Muscle layer of colon (tissue), 2 donors: ENCODE measurements around the gene KATNAL1.

Experiments used
- H3K27ac ChIP-seq: one replicate; pipeline ENCODE4 v1.7.0; 2013; ENCODE audit warnings: low read depth, mild to moderate bottlenecking, low read length, moderate library complexity
- H3K27me3 ChIP-seq, 2 donors: one replicate each; pipeline ENCODE4 v1.7.0; 2013; ENCODE audit warnings: low read length in 2 of 2, mild to moderate bottlenecking in 2 of 2; ENCODE audit not compliant: insufficient read depth in 2 of 2, control insufficient read depth in 1 of 2
- H3K36me3 ChIP-seq: one replicate; pipeline ENCODE4 v1.7.0; 2013; ENCODE audit warnings: mild to moderate bottlenecking, low read length; ENCODE audit not compliant: insufficient read depth
- H3K4me1 ChIP-seq: one replicate; pipeline ENCODE4 v1.7.0; 2013; ENCODE audit warnings: mild to moderate bottlenecking, low read length; ENCODE audit not compliant: insufficient read depth
- H3K4me3 ChIP-seq, 2 donors: one replicate each; pipeline ENCODE4 v1.7.0; 2013; ENCODE audit warnings: low read length in 2 of 2, low read depth in 1 of 2, mild to moderate bottlenecking in 1 of 2, moderate library complexity in 1 of 2
- H3K9ac ChIP-seq: one replicate; pipeline ENCODE4 v1.7.0; 2013; ENCODE audit warnings: low read length
- H3K9me3 ChIP-seq: one replicate; pipeline ENCODE4 v1.7.0; 2013; ENCODE audit warnings: mild to moderate bottlenecking, low read length
- donor health status: abdominal sarcoma.
- donor health status: Adenocarcinoma of cecum.

The KATNAL1 gene

GRCh38 chr13:30341815-30342570 lies 34.6 kb upstream of the KATNAL1 start:
- Histone ChIP-seq H3K9ac (peak overlapping the region; percentile 53), H3K27ac (peak overlapping the region; percentile 90), H3K4me3 (no peak overlapping the region), H3K9me3 (no peaks in the 10 kb centered on the region), H3K4me1 (peaks cover 56% of the 10 kb centered on the region), H3K36me3 (no peaks in the 10 kb centered on the region), H3K27me3 (no peaks in the 10 kb centered on the region)

- H3K36me3 ChIP-seq = no peaks in the 10 kb centered on the region
- no peak overlapping the region for H3K9ac ChIP-seq
- peaks cover 50% of the 10 kb centered on the region for H3K4me1 ChIP-seq
- H3K9me3 ChIP-seq = no peaks in the 10 kb centered on the region
- no peak overlapping the region for H3K4me3 ChIP-seq
- no peaks in the 10 kb centered on the region for H3K27me3 ChIP-seq
- H3K27ac ChIP-seq = peak overlapping the region; percentile 67
Measured at GRCh38 chr13:30340331-30341250, 33.2 kb upstream of the KATNAL1 start.

- no peaks in the 10 kb centered on the region for H3K9me3 ChIP-seq
- no peaks in the 10 kb centered on the region for H3K36me3 ChIP-seq
- H3K4me3 ChIP-seq = no peak overlapping the region
- peaks cover 50% of the 10 kb centered on the region for H3K4me1 ChIP-seq
- no peaks in the 10 kb centered on the region for H3K27me3 ChIP-seq
- no peak overlapping the region for H3K9ac ChIP-seq
- peak overlapping the region; percentile 67 for H3K27ac ChIP-seq
Measured at GRCh38 chr13:30339738-30340330, 32.5 kb upstream of the KATNAL1 start.

- H3K4me1 ChIP-seq = peaks cover 50% of the 10 kb centered on the region
- H3K9me3 ChIP-seq = no peaks in the 10 kb centered on the region
- no peak overlapping the region for H3K27ac ChIP-seq
- H3K4me3 ChIP-seq = no peak overlapping the region
- H3K27me3 ChIP-seq = no peaks in the 10 kb centered on the region
- no peaks in the 10 kb centered on the region for H3K36me3 ChIP-seq
- H3K9ac ChIP-seq = no peak overlapping the region
Measured at GRCh38 chr13:30338952-30339351, 31.6 kb upstream of the KATNAL1 start.

- Histone ChIP-seq H3K9me3 (no peaks in the 10 kb centered on the region), H3K36me3 (no peaks in the 10 kb centered on the region), H3K9ac (no peak overlapping the region), H3K4me1 (peaks cover 50% of the 10 kb centered on the region), H3K27ac (no peak overlapping the region), H3K4me3 (no peak overlapping the region), H3K27me3 (no peaks in the 10 kb centered on the region)
Measured at GRCh38 chr13:30338331-30338851, 31.0 kb upstream of the KATNAL1 start.

- Histone ChIP-seq H3K27me3 (no peaks in the 10 kb centered on the region), H3K36me3 (no peaks in the 10 kb centered on the region), H3K9ac (no peak overlapping the region), H3K9me3 (no peaks in the 10 kb centered on the region), H3K4me1 (peaks cover 51% of the 10 kb centered on the region), H3K27ac (no peak overlapping the region), H3K4me3 (no peak overlapping the region)
Measured at GRCh38 chr13:30337061-30337610, 29.8 kb upstream of the KATNAL1 start.

GRCh38 chr13:30334663-30335386 lies 27.5 kb upstream of the KATNAL1 start:
- Histone ChIP-seq H3K27ac (no peak overlapping the region), H3K27me3 (no peaks in the 10 kb centered on the region), H3K9ac (no peak overlapping the region), H3K36me3 (no peaks in the 10 kb centered on the region), H3K9me3 (no peaks in the 10 kb centered on the region), H3K4me3 (no peak overlapping the region), H3K4me1 (peaks cover 43% of the 10 kb centered on the region)

- Histone ChIP-seq H3K36me3 (no peaks in the 10 kb centered on the region), H3K4me3 (no peak overlapping the region), H3K27ac (no peak overlapping the region), H3K9ac (no peak overlapping the region), H3K9me3 (no peaks in the 10 kb centered on the region), H3K4me1 (peaks cover 34% of the 10 kb centered on the region), H3K27me3 (no peaks in the 10 kb centered on the region)
Measured at GRCh38 chr13:30333616-30334015, 26.3 kb upstream of the KATNAL1 start.

- Histone ChIP-seq H3K9me3 (no peaks in the 10 kb centered on the region), H3K4me3 (no peak overlapping the region), H3K27me3 (no peaks in the 10 kb centered on the region), H3K9ac (no peak overlapping the region), H3K36me3 (no peaks in the 10 kb centered on the region), H3K27ac (peak overlapping the region; percentile 53), H3K4me1 (peaks cover 24% of the 10 kb centered on the region)
Measured at GRCh38 chr13:30332456-30333143, 25.2 kb upstream of the KATNAL1 start.

GRCh38 chr13:30331331-30331771 lies 24.0 kb upstream of the KATNAL1 start:
- H3K9ac ChIP-seq = peak overlapping the region; percentile 25
- H3K4me1 ChIP-seq = peaks cover 24% of the 10 kb centered on the region
- no peaks in the 10 kb centered on the region for H3K36me3 ChIP-seq
- no peaks in the 10 kb centered on the region for H3K27me3 ChIP-seq
- H3K27ac ChIP-seq = peak overlapping the region; percentile 79
- no peak overlapping the region for H3K4me3 ChIP-seq
- H3K9me3 ChIP-seq = no peaks in the 10 kb centered on the region
